Osteocyte (in vitro differentiated cells): ENCODE measurements around the gene TGFBR3L. TPM values are rescaled to one million over a fixed set of nuclear protein-coding genes. Genes with fewer than 3 reads are reported as not detected.
"Not testable (repeated sequence)": the region's sequence is repeated elsewhere in the genome, so short reads cannot be mapped to it uniquely, and the experiment has no call there.

Source experiments
- DNase-seq: peaks from one replicate; pipeline ENCODE4 v3.0.0; 2021; ENCODE audit warnings: mixed read lengths; ENCODE audit not compliant: unreplicated experiment; ENCODE audit errors: extremely low spot score
- H3K27ac Mint-ChIP-seq: one replicate; pipeline ENCODE4 v1.8.0; 2021; ENCODE audit warnings: mild to moderate bottlenecking, mixed read lengths; ENCODE audit not compliant: unreplicated experiment
- H3K27me3 Mint-ChIP-seq: one replicate; pipeline ENCODE4 v1.8.0; 2021; ENCODE audit warnings: mixed read lengths; ENCODE audit not compliant: unreplicated experiment
- H3K36me3 Mint-ChIP-seq: one replicate; pipeline ENCODE4 v1.8.0; 2021; ENCODE audit warnings: mixed read lengths; ENCODE audit not compliant: unreplicated experiment
- H3K4me1 Mint-ChIP-seq: one replicate; pipeline ENCODE4 v1.8.0; 2021; ENCODE audit warnings: mixed read lengths; ENCODE audit not compliant: unreplicated experiment
- H3K4me3 Mint-ChIP-seq: one replicate; pipeline ENCODE4 v1.8.0; 2021; ENCODE audit warnings: mild to moderate bottlenecking, moderate library complexity, mixed read lengths; ENCODE audit not compliant: unreplicated experiment
- H3K9me3 Mint-ChIP-seq: one replicate; pipeline ENCODE4 v1.8.0; 2021; ENCODE audit warnings: mixed read lengths; ENCODE audit not compliant: unreplicated experiment
- total RNA-seq: library from RNA; stranded (reverse); gene quantifications from 2 replicates; pipeline ENCODE4 v1.2.1, GENCODE V29; 2021
- TF ChIP-seq, protein P1 (sequence below): fragments of 200-600 bp; sonication (generic); IDR thresholded peaks from 2 replicates; pipeline ENCODE4 v1.5.0; 2021; ENCODE audit warnings: antibody characterized with exemption, mild to moderate bottlenecking, moderate library complexity

Gene TGFBR3L
- total RNA-seq, 1 donor from 2014 or later = 2.3 TPM

DNA sequence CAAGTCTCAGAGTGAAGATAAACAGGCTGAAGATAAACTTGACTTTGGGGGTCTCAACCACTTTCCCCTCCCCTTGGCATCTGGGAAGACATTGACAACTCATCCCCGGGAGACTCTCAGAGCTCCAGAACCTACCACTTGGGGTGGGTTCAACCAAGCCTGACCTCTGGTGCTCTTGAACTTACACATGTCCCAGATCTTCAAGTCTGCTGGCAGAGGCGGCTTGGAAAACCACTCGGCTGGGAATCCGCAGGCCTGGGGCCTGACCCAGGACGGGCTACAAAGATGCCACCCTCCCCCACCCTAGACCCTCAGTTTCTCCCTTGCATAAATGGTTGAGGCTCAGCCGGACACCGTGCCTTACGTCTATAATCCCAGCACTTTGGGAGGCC, 25.8 kb upstream of the TGFBR3L start:
- no peaks in the 10 kb centered on the region for H3K36me3 Mint-ChIP-seq
- no peak overlapping the region for H3K27ac Mint-ChIP-seq
- no peak for DNase-seq
- TF ChIP-seq, protein P1, sequence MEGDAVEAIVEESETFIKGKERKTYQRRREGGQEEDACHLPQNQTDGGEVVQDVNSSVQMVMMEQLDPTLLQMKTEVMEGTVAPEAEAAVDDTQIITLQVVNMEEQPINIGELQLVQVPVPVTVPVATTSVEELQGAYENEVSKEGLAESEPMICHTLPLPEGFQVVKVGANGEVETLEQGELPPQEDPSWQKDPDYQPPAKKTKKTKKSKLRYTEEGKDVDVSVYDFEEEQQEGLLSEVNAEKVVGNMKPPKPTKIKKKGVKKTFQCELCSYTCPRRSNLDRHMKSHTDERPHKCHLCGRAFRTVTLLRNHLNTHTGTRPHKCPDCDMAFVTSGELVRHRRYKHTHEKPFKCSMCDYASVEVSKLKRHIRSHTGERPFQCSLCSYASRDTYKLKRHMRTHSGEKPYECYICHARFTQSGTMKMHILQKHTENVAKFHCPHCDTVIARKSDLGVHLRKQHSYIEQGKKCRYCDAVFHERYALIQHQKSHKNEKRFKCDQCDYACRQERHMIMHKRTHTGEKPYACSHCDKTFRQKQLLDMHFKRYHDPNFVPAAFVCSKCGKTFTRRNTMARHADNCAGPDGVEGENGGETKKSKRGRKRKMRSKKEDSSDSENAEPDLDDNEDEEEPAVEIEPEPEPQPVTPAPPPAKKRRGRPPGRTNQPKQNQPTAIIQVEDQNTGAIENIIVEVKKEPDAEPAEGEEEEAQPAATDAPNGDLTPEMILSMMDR = no peak
- H3K4me3 Mint-ChIP-seq = peak overlapping the region; percentile 55
- H3K9me3 Mint-ChIP-seq = no peaks in the 10 kb centered on the region
- peaks cover 13% of the 10 kb centered on the region for H3K4me1 Mint-ChIP-seq
- no peaks in the 10 kb centered on the region for H3K27me3 Mint-ChIP-seq

DNA sequence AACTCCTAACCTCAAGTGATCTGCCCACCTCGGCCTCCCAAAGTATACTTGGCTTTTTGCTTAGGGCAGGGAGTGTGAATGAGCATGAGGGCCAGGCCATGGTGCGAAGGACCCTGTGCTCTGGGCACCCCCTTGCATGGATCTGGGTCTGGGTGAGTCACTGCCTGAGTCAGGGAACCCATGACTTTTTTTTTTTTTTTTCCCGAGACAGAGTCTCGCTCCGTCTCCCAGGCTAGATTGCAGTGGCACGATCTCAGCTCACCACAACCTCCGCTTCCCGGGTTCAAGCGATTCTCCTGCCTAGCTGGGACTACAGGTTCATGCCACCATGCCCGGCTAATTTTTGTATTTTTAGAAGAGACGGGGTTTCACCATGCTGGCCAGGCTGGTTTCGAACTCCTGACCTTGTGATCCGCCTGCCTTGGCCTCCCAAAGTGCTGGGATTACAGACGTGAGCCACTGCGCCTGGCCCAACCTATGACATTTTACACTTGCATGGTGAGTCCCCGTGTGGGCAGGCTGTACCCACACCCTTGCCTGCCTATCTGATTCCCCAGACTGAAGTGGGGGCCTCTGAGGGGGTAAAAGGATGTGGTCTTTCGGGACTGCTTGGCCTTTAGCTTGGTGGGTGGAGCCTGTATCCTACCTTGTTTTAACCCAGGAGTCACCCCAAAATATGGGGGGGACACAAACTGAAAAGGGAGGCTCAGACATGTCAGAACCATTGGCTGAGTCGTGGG, 21.1 kb upstream of the TGFBR3L start:
- not testable (repeated sequence) for H3K4me3 Mint-ChIP-seq, H3K27me3 Mint-ChIP-seq, H3K36me3 Mint-ChIP-seq, DNase-seq, H3K27ac Mint-ChIP-seq, H3K9me3 Mint-ChIP-seq
- peaks cover 10% of the 10 kb centered on the region for H3K4me1 Mint-ChIP-seq

DNA sequence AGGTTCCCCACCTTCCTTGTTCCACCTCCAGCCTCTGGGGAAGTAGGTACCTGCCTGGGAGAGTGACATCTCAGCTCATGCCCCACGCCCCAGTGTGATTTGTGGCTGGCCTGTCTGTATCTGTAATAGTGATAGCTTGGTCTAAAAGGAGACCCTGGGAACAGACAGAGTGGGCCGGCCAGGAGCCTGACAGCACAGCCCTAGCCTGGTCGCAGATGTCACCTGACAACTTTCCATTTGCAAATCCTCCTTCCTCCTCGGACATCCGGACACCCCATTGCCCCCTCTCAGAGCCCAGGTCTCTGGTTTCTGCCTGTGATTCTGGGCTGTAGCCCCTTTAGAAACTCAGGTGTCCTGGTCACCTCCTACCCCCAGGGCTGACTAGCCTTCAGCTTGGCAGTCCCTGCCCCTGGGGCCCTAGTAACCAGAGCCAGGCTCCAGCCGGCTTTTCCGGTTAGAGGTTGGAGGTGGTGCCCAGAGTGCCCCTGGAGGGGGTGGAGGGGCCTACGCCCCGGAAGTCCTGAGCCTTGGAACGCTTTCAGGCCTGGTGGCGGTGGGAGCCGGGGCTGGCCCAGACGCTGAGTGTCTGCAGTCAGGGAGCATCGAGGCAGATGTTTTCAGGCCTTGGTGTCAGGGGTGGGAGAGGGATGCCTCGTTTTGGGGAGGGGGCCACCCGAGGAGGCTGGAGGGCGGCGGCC, 19.9 kb upstream of the TGFBR3L start:
- H3K4me3 Mint-ChIP-seq = no peak overlapping the region
- DNase-seq = no peak
- H3K9me3 Mint-ChIP-seq = no peaks in the 10 kb centered on the region
- H3K4me1 Mint-ChIP-seq = peaks cover 6% of the 10 kb centered on the region
- peaks cover 5% of the 10 kb centered on the region for H3K36me3 Mint-ChIP-seq
- no peaks in the 10 kb centered on the region for H3K27me3 Mint-ChIP-seq
- no peak overlapping the region for H3K27ac Mint-ChIP-seq
- TF ChIP-seq, protein P1 = no peak

DNA sequence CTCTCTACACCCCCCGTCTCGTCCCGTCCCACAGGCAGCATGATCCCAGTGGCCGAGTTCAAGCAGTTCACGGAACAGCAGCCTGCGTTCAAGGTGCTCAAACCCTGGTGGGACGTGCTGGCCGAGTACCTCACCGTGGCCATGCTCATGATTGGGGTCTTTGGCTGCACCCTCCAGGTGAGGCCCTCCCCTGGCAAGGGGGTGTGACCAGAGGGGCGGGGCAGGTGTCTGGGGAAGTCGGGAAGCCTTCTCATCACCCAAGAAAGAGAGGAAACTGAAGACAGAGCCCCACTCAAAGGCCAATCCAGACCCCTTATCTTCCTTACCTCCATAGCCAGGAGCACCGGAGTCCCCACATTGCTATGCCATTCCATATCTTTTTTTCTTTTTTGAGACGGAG, 19.1 kb upstream of the TGFBR3L start:
- no peaks in the 10 kb centered on the region for H3K9me3 Mint-ChIP-seq
- H3K4me1 Mint-ChIP-seq = peaks cover 6% of the 10 kb centered on the region
- H3K36me3 Mint-ChIP-seq = peaks cover 5% of the 10 kb centered on the region
- H3K27ac Mint-ChIP-seq = no peak overlapping the region
- no peak for DNase-seq
- TF ChIP-seq, protein P1 = no peak
- no peak overlapping the region for H3K4me3 Mint-ChIP-seq
- H3K27me3 Mint-ChIP-seq = no peaks in the 10 kb centered on the region

DNA sequence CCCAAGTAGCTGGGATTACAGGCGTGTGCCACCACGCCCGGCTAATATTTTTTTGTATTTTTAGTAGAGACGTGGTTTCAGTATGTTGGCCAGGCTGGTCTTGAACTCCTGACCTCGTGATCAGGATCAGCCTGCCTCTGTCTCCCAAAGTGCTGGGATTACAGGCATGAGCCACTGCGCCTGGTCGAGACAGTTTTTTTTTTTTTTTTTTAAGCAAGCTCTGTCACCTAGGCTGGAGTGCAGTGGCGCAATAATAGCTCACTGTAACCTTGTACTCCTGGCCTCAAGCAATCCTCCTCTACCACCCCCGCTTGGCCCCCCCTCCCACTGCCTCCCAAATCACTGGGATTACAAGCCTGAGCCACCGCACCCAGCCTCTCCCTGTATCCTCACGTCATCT, 17.3 kb upstream of the TGFBR3L start:
- Mint-ChIP-seq H3K27me3 (no peaks in the 10 kb centered on the region), H3K4me3 (no peak overlapping the region), H3K27ac (no peak overlapping the region), H3K9me3 (no peaks in the 10 kb centered on the region), H3K36me3 (peaks cover 5% of the 10 kb centered on the region), H3K4me1 (no peaks in the 10 kb centered on the region)
- no peak for DNase-seq
- TF ChIP-seq, protein P1 = no peak
